ENCODE data around the gene ARID1B. TPM values are rescaled to one million over a fixed set of nuclear protein-coding genes. Genes with fewer than 3 reads are reported as not detected.
A peak's percentile ranks its signal among the peaks of the same experiment; 100 is the strongest.

ARID1B gene
- total and polyA plus RNA-seq, 7 donors = 8.1 to 61.1 (median 53.1) TPM

DNA sequence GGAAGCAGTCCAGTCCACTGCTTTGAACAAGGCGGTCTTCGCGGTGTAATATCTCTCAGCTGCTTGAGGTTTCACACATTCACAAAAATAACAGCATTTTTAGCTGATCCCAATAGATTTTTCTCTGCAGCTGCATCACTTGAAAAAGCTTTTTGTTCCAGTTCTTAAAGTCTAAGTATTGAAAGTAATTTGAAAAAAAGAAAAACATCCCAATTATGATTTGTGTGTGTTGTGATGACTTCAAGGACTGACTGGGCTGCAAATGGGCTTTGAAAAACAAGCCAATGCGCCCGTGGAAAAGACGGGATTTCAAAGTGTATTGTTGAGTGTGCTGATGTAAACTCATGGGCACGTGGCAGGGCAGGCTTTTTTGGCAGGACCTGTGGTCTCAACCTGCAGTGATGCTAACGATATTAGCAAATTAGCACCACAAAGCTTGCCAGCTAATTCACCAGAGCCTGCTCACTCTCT, 395.1 kb downstream of the ARID1B start:
- Histone ChIP-seq H3K27ac (no peak overlapping the region), H3K4me3 (no peak overlapping the region), H3K27me3 (ENCODE audit: insufficient read depth in 3 of 3, low read length in 2 of 3) (no peaks in the 10 kb centered on the region), H3K4me1 (peaks cover 17% of the 10 kb centered on the region), H3K36me3 (ENCODE audit: insufficient read depth in 1 of 2, low read depth in 1 of 2) (peaks cover 0 to 20% of the 10 kb centered on the region in 2 donors), H3K9me3 (no peaks in the 10 kb centered on the region)
- TF ChIP-seq, protein P1, sequence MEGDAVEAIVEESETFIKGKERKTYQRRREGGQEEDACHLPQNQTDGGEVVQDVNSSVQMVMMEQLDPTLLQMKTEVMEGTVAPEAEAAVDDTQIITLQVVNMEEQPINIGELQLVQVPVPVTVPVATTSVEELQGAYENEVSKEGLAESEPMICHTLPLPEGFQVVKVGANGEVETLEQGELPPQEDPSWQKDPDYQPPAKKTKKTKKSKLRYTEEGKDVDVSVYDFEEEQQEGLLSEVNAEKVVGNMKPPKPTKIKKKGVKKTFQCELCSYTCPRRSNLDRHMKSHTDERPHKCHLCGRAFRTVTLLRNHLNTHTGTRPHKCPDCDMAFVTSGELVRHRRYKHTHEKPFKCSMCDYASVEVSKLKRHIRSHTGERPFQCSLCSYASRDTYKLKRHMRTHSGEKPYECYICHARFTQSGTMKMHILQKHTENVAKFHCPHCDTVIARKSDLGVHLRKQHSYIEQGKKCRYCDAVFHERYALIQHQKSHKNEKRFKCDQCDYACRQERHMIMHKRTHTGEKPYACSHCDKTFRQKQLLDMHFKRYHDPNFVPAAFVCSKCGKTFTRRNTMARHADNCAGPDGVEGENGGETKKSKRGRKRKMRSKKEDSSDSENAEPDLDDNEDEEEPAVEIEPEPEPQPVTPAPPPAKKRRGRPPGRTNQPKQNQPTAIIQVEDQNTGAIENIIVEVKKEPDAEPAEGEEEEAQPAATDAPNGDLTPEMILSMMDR (IDR thresholded peaks at IDR 0.05) = no peak
- DNase-seq (peak in 1 of 2 donors; percentile 28), ATAC-seq (no peak)
- intact Hi-C loops (cut with DNase I) = no loop called here
- WGBS, 3 donors = 43 to 65% (median 45%) methylated on average over 8 of the region's 8 CpGs

GRCh38 chr6:157172830-157173536, 395.8 kb downstream of the ARID1B start:
- ATAC-seq (no peak), DNase-seq (no peak)
- intact Hi-C loops (cut with DNase I) = no loop called here
- Histone ChIP-seq H3K4me1 (peaks cover 17% of the 10 kb centered on the region), H3K4me3 (no peak overlapping the region), H3K9me3 (no peaks in the 10 kb centered on the region), H3K36me3 (ENCODE audit: insufficient read depth in 1 of 2, low read depth in 1 of 2) (peaks cover 0 to 18% of the 10 kb centered on the region in 2 donors), H3K27me3 (ENCODE audit: insufficient read depth in 3 of 3, low read length in 2 of 3) (no peaks in the 10 kb centered on the region), H3K27ac (no peak overlapping the region)
- TF ChIP-seq, protein P1 (IDR thresholded peaks at IDR 0.05) = no peak
- 78 to 82% (median 79%) methylated on average over 5 of the region's 5 CpGs for WGBS, 3 donors

GRCh38 chr6:157173776-157174175, 396.6 kb downstream of the ARID1B start:
- Histone ChIP-seq H3K27ac (no peak overlapping the region), H3K9me3 (no peaks in the 10 kb centered on the region), H3K4me1 (peaks cover 17% of the 10 kb centered on the region), H3K4me3 (no peak overlapping the region), H3K36me3 (ENCODE audit: insufficient read depth in 1 of 2, low read depth in 1 of 2) (peaks cover 0 to 13% of the 10 kb centered on the region in 2 donors), H3K27me3 (ENCODE audit: insufficient read depth in 3 of 3, low read length in 2 of 3) (no peaks in the 10 kb centered on the region)
- DNase-seq (no peak), ATAC-seq (no peak)
- WGBS, 3 donors = 94 to 95% (median 95%) methylated on average over 8 of the region's 8 CpGs
- TF ChIP-seq, protein P1 (IDR thresholded peaks at IDR 0.05) = no peak
- intact Hi-C loops (cut with DNase I) = no loop called here

DNA sequence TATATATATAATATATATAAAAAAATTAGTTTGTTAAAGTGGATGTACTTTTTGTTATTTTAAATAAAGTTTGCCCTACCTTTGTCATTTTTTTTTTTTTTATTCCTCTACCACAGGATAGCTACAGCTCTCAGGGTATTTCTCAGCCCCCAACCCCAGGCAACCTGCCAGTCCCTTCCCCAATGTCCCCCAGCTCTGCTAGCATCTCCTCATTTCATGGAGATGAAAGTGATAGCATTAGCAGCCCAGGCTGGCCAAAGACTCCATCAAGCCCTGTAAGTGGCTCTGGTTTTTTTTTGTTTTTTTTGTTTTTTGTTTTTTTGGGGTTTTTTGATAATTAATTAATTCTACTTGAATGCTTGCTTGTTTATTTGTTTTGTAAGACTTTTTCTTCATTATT, 397.6 kb downstream of the ARID1B start:
- Histone ChIP-seq H3K27me3 (ENCODE audit: insufficient read depth in 3 of 3, low read length in 2 of 3) (no peaks in the 10 kb centered on the region), H3K4me1 (peaks cover 9% of the 10 kb centered on the region), H3K4me3 (no peak overlapping the region), H3K9me3 (no peaks in the 10 kb centered on the region), H3K27ac (no peak overlapping the region), H3K36me3 (ENCODE audit: insufficient read depth in 1 of 2, low read depth in 1 of 2) (peaks cover 0 to 13% of the 10 kb centered on the region in 2 donors)
- TF ChIP-seq, protein P1 (IDR thresholded peaks at IDR 0.05) = no peak
- intact Hi-C loops (cut with DNase I) = no loop called here
- no peak for ATAC-seq
- DNase-seq = no peak
